H1 (cell line): ENCODE results near the gene FOXN1. TPM values are rescaled to one million over a fixed set of nuclear protein-coding genes. Genes with fewer than 3 reads are reported as not detected.
A peak's percentile ranks its signal among the peaks of the same experiment; 100 is the strongest.

Experiments
- CTCF ChIA-PET: fragments of 300-600 bp; sonication (Branson Sonifier 250); formaldehyde crosslinking; loops from one replicate; lab custom pipeline; 2021; ENCODE audit not compliant: partially characterized antibody; lab: Charles Lee
- POLR2A ChIA-PET: fragments of 300-600 bp; sonication (Branson Sonifier 250); formaldehyde crosslinking; loops from one replicate; lab custom pipeline; 2021; ENCODE audit warnings: inconsistent platforms; ENCODE audit not compliant: partially characterized antibody; lab: Charles Lee
- DNase-seq, 2 experiments: peaks; one replicate each; pipeline versions ENCODE4 v3.0.0 to v3.0.0-alpha.2; 2010 to 2022; ENCODE audit warnings: low spot score in 2 of 2, low read depth in 1 of 2, mixed read lengths in 1 of 2
- FAIRE-seq: peaks from 2 replicates; lab custom pipeline; 2011; peaks lifted over from hg19 to GRCh38; lab: Jason Lieb, UNC
- H2AFZ ChIP-seq: 2 replicates; pipeline ENCODE4 v1.8.1; 2012; ENCODE audit warnings: low read length, inconsistent platforms
- H2AK5ac ChIP-seq: 2 replicates; pipeline ENCODE4 v1.6.1; 2013; ENCODE audit warnings: low read depth, low read length
- H2BK120ac ChIP-seq: replicated peaks from 2 replicates; pipeline ENCODE3; 2013; ENCODE audit warnings: low read depth, low read length, inconsistent platforms
- H2BK12ac ChIP-seq: 2 replicates; pipeline ENCODE4 v1.6.1; 2013; ENCODE audit warnings: low read depth, low read length
- H2BK15ac ChIP-seq: 2 replicates; pipeline ENCODE4 v1.6.1; 2013; ENCODE audit warnings: low read length
- H2BK20ac ChIP-seq: 2 replicates; pipeline ENCODE4 v1.6.1; 2013; ENCODE audit warnings: low read length
- H2BK5ac ChIP-seq: 2 replicates; pipeline ENCODE4 v1.6.1; 2013; ENCODE audit warnings: low read depth, low read length
- H3K14ac ChIP-seq: 2 replicates; pipeline ENCODE4 v1.6.1; 2013; ENCODE audit warnings: inconsistent platforms; ENCODE audit not compliant: insufficient read length
- H3K18ac ChIP-seq: 2 replicates; pipeline ENCODE4 v1.6.1; 2013; ENCODE audit warnings: low read length; ENCODE audit errors: extremely low read depth
- H3K23ac ChIP-seq: 2 replicates; pipeline ENCODE4 v1.6.1; 2013; ENCODE audit warnings: inconsistent platforms; ENCODE audit not compliant: insufficient read length
- H3K23me2 ChIP-seq: 2 replicates; pipeline ENCODE4 v1.6.1; 2013; ENCODE audit warnings: low read depth, low read length
- H3K27ac ChIP-seq: 2 replicates; pipeline ENCODE4 v1.6.1; 2011; ENCODE audit warnings: low read depth, low read length, inconsistent platforms
- H3K27me3 ChIP-seq, 4 experiments: replicated peaks in 1 of 4; 1 replicate in 1 of 4; 2 replicates in 3 of 4; pipeline versions ENCODE4 v1.6.1 to v1.8.1; 2011 to 2013; ENCODE audit warnings: low read length in 3 of 4, mild to moderate bottlenecking in 3 of 4, inconsistent platforms in 2 of 4, mixed read lengths in 2 of 4, moderate library complexity in 1 of 4; ENCODE audit not compliant: control insufficient read depth in 3 of 4, insufficient read depth in 3 of 4; ENCODE audit errors: extremely low read depth in 1 of 4
- H3K36me3 ChIP-seq, 4 experiments: 2 replicates each; pipeline versions ENCODE4 v1.6.1 to v1.8.1; 2011 to 2013; ENCODE audit warnings: mild to moderate bottlenecking in 4 of 4, low read length in 3 of 4, moderate library complexity in 2 of 4, control low read depth in 1 of 4, inconsistent platforms in 1 of 4; ENCODE audit not compliant: insufficient read depth in 4 of 4, control insufficient read depth in 2 of 4
- H3K4ac ChIP-seq: replicated peaks from 2 replicates; pipeline ENCODE3; 2013; ENCODE audit warnings: low read length, low read depth, mixed read lengths, inconsistent platforms; ENCODE audit not compliant: insufficient read length
- H3K4me1 ChIP-seq, 4 experiments: replicated peaks in 1 of 4; 1 replicate in 1 of 4; 2 replicates in 3 of 4; pipeline versions ENCODE4 v1.6.1 to v1.8.1; 2011 to 2013; ENCODE audit warnings: low read length in 3 of 4, inconsistent platforms in 2 of 4, mixed read lengths in 1 of 4; ENCODE audit not compliant: insufficient read depth in 4 of 4, control insufficient read depth in 3 of 4
- H3K4me2 ChIP-seq, 2 experiments: 2 replicates each; pipeline versions ENCODE4 v1.6.1 to v1.8.1; 2011 to 2013; ENCODE audit warnings: low read depth in 2 of 2, low read length in 2 of 2, control low read depth in 1 of 2, inconsistent platforms in 1 of 2, mild to moderate bottlenecking in 1 of 2; ENCODE audit not compliant: insufficient read depth in 1 of 2
- H3K4me3 ChIP-seq, 4 experiments: fragments of 200-600, 300-600 bp in 1 of 4; sonication (generic), shearing (Covaris generic), sonication (Bioruptor Twin) in 1 of 4; 2 replicates each; pipeline versions ENCODE4 v1.5.1 to v1.8.1; 2011 to 2016; ENCODE audit warnings: low read length in 4 of 4, low read depth in 3 of 4, control low read depth in 2 of 4, inconsistent platforms in 2 of 4, mild to moderate bottlenecking in 2 of 4, mixed read lengths in 1 of 4, moderate library complexity in 1 of 4; ENCODE audit not compliant: insufficient read depth in 2 of 4; ENCODE audit errors: extremely low read depth in 1 of 4
- H3K56ac ChIP-seq: replicated peaks from 2 replicates; pipeline ENCODE3; 2013; ENCODE audit warnings: low read depth, mild to moderate bottlenecking, mixed read lengths, low read length, inconsistent platforms; ENCODE audit not compliant: insufficient read length
- H3K79me1 ChIP-seq: 2 replicates; pipeline ENCODE4 v1.6.1; 2013; ENCODE audit warnings: low read depth, low read length, control low read depth
- H3K79me2 ChIP-seq, 2 experiments: 2 replicates each; pipeline versions ENCODE4 v1.6.1 to v1.8.1; 2012 to 2013; ENCODE audit warnings: low read length in 2 of 2, mild to moderate bottlenecking in 2 of 2, inconsistent platforms in 1 of 2; ENCODE audit not compliant: insufficient read depth in 2 of 2, control insufficient read depth in 1 of 2
- H3K9ac ChIP-seq, 4 experiments: replicated peaks in 1 of 4; 1 replicate in 1 of 4; 2 replicates in 3 of 4; pipeline versions ENCODE4 v1.6.1 to v1.8.1; 2011 to 2013; ENCODE audit warnings: low read depth in 3 of 4, low read length in 3 of 4, control low read depth in 2 of 4, mild to moderate bottlenecking in 2 of 4, moderate library complexity in 2 of 4, inconsistent platforms in 1 of 4; ENCODE audit errors: extremely low read depth in 1 of 4
- H3K9me3 ChIP-seq, 2 experiments: 2 replicates each; pipeline versions ENCODE4 v1.6.1 to v1.8.1; 2012 to 2013; ENCODE audit warnings: mild to moderate bottlenecking in 2 of 2, moderate library complexity in 2 of 2, control low read depth in 1 of 2, inconsistent platforms in 1 of 2, low read depth in 1 of 2, low read length in 1 of 2, mixed read lengths in 1 of 2; ENCODE audit not compliant: insufficient read depth in 2 of 2
- H4K20me1 ChIP-seq, 2 experiments: replicated peaks in 1 of 2; 2 replicates each; pipeline versions ENCODE3 to v1.8.1; 2011 to 2013; ENCODE audit warnings: inconsistent platforms in 2 of 2, low read length in 2 of 2, mild to moderate bottlenecking in 1 of 2; ENCODE audit not compliant: insufficient read depth in 2 of 2, control insufficient read depth in 1 of 2
- H4K5ac ChIP-seq: 2 replicates; pipeline ENCODE4 v1.6.1; 2013; ENCODE audit warnings: low read length, low read depth, mixed read lengths, inconsistent platforms; ENCODE audit not compliant: insufficient read length
- H4K8ac ChIP-seq: 2 replicates; pipeline ENCODE4 v1.8.0; 2013; ENCODE audit warnings: mild to moderate bottlenecking, moderate library complexity, low read length, inconsistent platforms; ENCODE audit not compliant: insufficient read depth; ENCODE audit errors: extremely low read depth
- H4K91ac ChIP-seq: replicated peaks from 2 replicates; pipeline ENCODE3; 2013; ENCODE audit warnings: low read length, mixed read lengths, inconsistent platforms; ENCODE audit not compliant: insufficient read length
- BACH1 ChIP-seq: IDR thresholded peaks from 2 replicates; pipeline ENCODE4 v1.6.1; 2012; ENCODE audit warnings: low read length, improper control_type of control experiment
- MAFK ChIP-seq: IDR thresholded peaks from 2 replicates; pipeline ENCODE4 v1.6.1; 2012; ENCODE audit warnings: low read depth, mild to moderate bottlenecking, improper control_type of control experiment, low read length
- POU5F1 ChIP-seq: IDR thresholded peaks from 2 replicates; pipeline ENCODE4 v1.6.1; 2011; ENCODE audit warnings: low read depth, mild to moderate bottlenecking, low read length, moderate library complexity
- RXRA ChIP-seq: IDR thresholded peaks from 2 replicates; pipeline ENCODE4 v1.6.1; 2011; ENCODE audit warnings: low read depth, mild to moderate bottlenecking, low read length, moderate library complexity; ENCODE audit not compliant: insufficient read depth
- WGBS, 2 experiments: shearing (Covaris generic) in 1 of 2; methylation state at CpG; one replicate each; pipeline versions ENCODE4 v1.1.6 to v1.1.7; 2013 to 2015; ENCODE audit warnings: low lambda C conversion rate in 2 of 2, mixed read lengths in 2 of 2, inconsistent platforms in 1 of 2, low coverage in 1 of 2, missing lambda C conversion rate in 1 of 2; ENCODE audit not compliant: insufficient replicate concordance in 2 of 2, insufficient coverage in 1 of 2, insufficient read length in 1 of 2; ENCODE audit errors: extremely low coverage in 1 of 2, missing lambda C conversion rate in 1 of 2; 5-methylcytosine and 5-hydroxymethylcytosine counted together
- polyA plus RNA-seq, 7 experiments: library from polyadenylated mRNA; depleted of rRNA in 3 of 7; stranded (reverse) in 5 of 7; unstranded in 2 of 7; fragments of >200 nt in 5 of 7; fragments of 200-250 nt in 2 of 7; gene quantifications; 1 replicate in 5 of 7; 2 replicates in 1 of 7; 4 replicates in 1 of 7; pipeline versions ENCODE4 v1.2.1 to v1.2.3, GENCODE V29; 2011 to 2013; ENCODE audit warnings: missing spikeins in 2 of 7, mixed read lengths in 2 of 7
- total RNA-seq: library from RNA; stranded (reverse); fragmentation: NEBNext Ultra II Directional; extraction: Animal tissue kit (Norgen Biotek cat#: 25700); gene quantifications from 2 replicates; pipeline ENCODE4 v1.2.1, GENCODE V29; 2021

FOXN1 gene
- total and polyA plus RNA-seq, 2 of the 8 experiments (the other 6 are each of a cell fraction or from before 2014, with no cell fraction given): not detected

- no peak overlapping the region for H3K4me2 ChIP-seq
- FAIRE-seq (no peak), DNase-seq (no peak)
- H4K5ac ChIP-seq: no peak overlapping the region
- no peak overlapping the region for H3K9ac ChIP-seq
- no peak overlapping the region; the same call in 1 of the 2 replicates for H2BK5ac ChIP-seq
- H3K27me3 ChIP-seq: peaks cover 0 to 8% (median 4%) of the 10 kb centered on the region in 4 experiments; a peak in 4 of 7 replicates
- CTCF ChIA-PET: interaction anchor here (0.6 to 21.4 kb wide), 4 partner anchors 10 to 33 kb away, joined by 3 to 547 read pairs (median 16); no protein-coding TSS in a partner anchor
- TF ChIP-seq MAFK (peak; percentile 25; the same call in 1 of the 2 replicates), RXRA (no peak), BACH1 (peak; percentile 91), POU5F1 (no peak)
- no peaks in the 10 kb centered on the region for H3K79me1 ChIP-seq
- POLR2A ChIA-PET: no interaction called here
- peaks cover 0 to 17% (median 7%) of the 10 kb centered on the region in 4 experiments; a peak in 6 of 7 replicates for H3K4me1 ChIP-seq
- no peak overlapping the region for H2AK5ac ChIP-seq
- no peak overlapping the region for H3K14ac ChIP-seq
- no peak overlapping the region for H2AFZ ChIP-seq
- no peaks in the 10 kb centered on the region for H3K9me3 ChIP-seq
- no peak overlapping the region for H4K91ac ChIP-seq
- H2BK12ac ChIP-seq: no peak overlapping the region
- no peaks in the 10 kb centered on the region for H4K20me1 ChIP-seq
- no peak overlapping the region for H2BK20ac ChIP-seq
- no peak overlapping the region for H3K4me3 ChIP-seq
- H3K18ac ChIP-seq: no peak overlapping the region
- H3K36me3 ChIP-seq: no peaks in the 10 kb centered on the region
- no peak overlapping the region for H2BK120ac ChIP-seq
- H3K27ac ChIP-seq: no peak overlapping the region
- H3K23ac ChIP-seq: no peak overlapping the region
- H2BK15ac ChIP-seq: no peak overlapping the region
- H3K56ac ChIP-seq: no peak overlapping the region
- H3K79me2 ChIP-seq: no peaks in the 10 kb centered on the region
- no peak overlapping the region for H4K8ac ChIP-seq
- no peak overlapping the region for H3K4ac ChIP-seq
- 85% methylated on average over 7 of the region's 7 CpGs; no CpG with 5 or more reads in 1 of the 2 experiments for WGBS, 2 experiments
- H3K23me2 ChIP-seq: peaks cover 2% of the 10 kb centered on the region; the same call in 1 of the 2 replicates
These were observed 3.6 kb downstream of the FOXN1 start for GRCh38 chr17:28509789-28510188.
